HCT116 (cell line): Measurements from ENCODE around the gene AUTS2. TPM values are rescaled to one million over a fixed set of nuclear protein-coding genes. Genes with fewer than 3 reads are reported as not detected.

Experiments used
- ATAC-seq: fragments of 200-7000 bp; cut with Tn5 transposase; 2 replicates; pipeline ENCODE4 v1.9.1; 2020; ENCODE audit warnings: mild to moderate bottlenecking, moderate library complexity
- BruUV-seq: library from RNA; stranded (reverse); fragments of 400-500 nt; replicated peaks from 2 replicates; lab custom pipeline; 2021; lab: Mats Ljungman, UMichigan
- CTCF ChIA-PET: fragments of 300-600 bp; sonication (Branson Sonifier 250); formaldehyde crosslinking; loops from one replicate; lab custom pipeline; 2021; ENCODE audit warnings: antibody characterized with exemption; lab: Charles Lee
- POLR2A ChIA-PET: fragments of 300-600, 350-600 bp; sonication (Branson Sonifier 250); formaldehyde crosslinking; loops from one replicate; lab custom pipeline; 2021; ENCODE audit warnings: antibody characterized with exemption; lab: Charles Lee
- RAD21 ChIA-PET, 2 experiments: fragments of 300-600 bp; sonication (Branson Sonifier 250); formaldehyde crosslinking; loops; one replicate each; lab custom pipeline; 2023; ENCODE audit warnings: low total read pairs in 2 of 2; ENCODE audit not compliant: uncharacterized antibody in 2 of 2, unreplicated experiment in 2 of 2, low non-redundant PET in 1 of 2; lab: Charles Lee
- DNase-seq: peaks from one replicate; pipeline ENCODE4 v3.0.0-alpha.2; 2010; ENCODE audit warnings: low read depth, low spot score
- H2AFZ ChIP-seq: fragments of 200-600 bp; shearing (Covaris generic), sonication (generic); 2 replicates; pipeline ENCODE4 v1.6.1; 2017; ENCODE audit warnings: low read depth, mixed run types, mixed read lengths, antibody characterized with exemption, low read length; ENCODE audit not compliant: poor library complexity, severe bottlenecking
- H3K27ac ChIP-seq: 2 replicates; pipeline ENCODE4 v1.5.1; 2012; ENCODE audit warnings: low read depth, low read length
- H3K27me3 ChIP-seq: fragments of 200-600 bp; sonication (generic); 2 replicates; pipeline ENCODE4 v1.6.1; 2016; ENCODE audit warnings: mixed run types, low read length, mixed read lengths; ENCODE audit not compliant: insufficient read depth
- H3K36me3 ChIP-seq, 2 experiments: fragments of 200-500 bp in 1 of 2; fragments of 200-600 bp in 1 of 2; sonication (Bioruptor generic) in 1 of 2; sonication (generic) in 1 of 2; 2 replicates each; pipeline versions ENCODE4 v1.5.1 to v1.6.1; 2014 to 2016; ENCODE audit warnings: low read length in 2 of 2, inconsistent platforms in 1 of 2, mixed read lengths in 1 of 2, mixed run types in 1 of 2; ENCODE audit not compliant: insufficient read depth in 2 of 2, control insufficient read depth in 1 of 2
- H3K4me1 ChIP-seq, 2 experiments: fragments of 200-600 bp in 1 of 2; sonication (generic) in 1 of 2; 2 replicates each; pipeline versions ENCODE4 v1.5.1 to v1.6.1; 2012 to 2017; ENCODE audit warnings: low read length in 2 of 2, inconsistent platforms in 1 of 2, mild to moderate bottlenecking in 1 of 2, mixed read lengths in 1 of 2, mixed run types in 1 of 2, moderate library complexity in 1 of 2; ENCODE audit not compliant: insufficient read depth in 2 of 2, control insufficient read depth in 1 of 2
- H3K4me2 ChIP-seq: fragments of 200-600 bp; sonication (generic); 2 replicates; pipeline ENCODE4 v1.6.1; 2017; ENCODE audit warnings: mixed run types, low read length, mixed read lengths
- H3K4me3 ChIP-seq, 2 experiments: fragments of 200-600 bp in 1 of 2; sonication (generic) in 1 of 2; replicated peaks in 1 of 2; 2 replicates each; pipeline ENCODE4 v1.5.1; 2011 to 2016; ENCODE audit warnings: low read length in 2 of 2, control low read depth in 1 of 2, low read depth in 1 of 2, mild to moderate bottlenecking in 1 of 2, mixed read lengths in 1 of 2, mixed run types in 1 of 2
- H3K79me2 ChIP-seq: fragments of 200-600 bp; sonication (generic); 2 replicates; pipeline ENCODE4 v1.6.1; 2017; ENCODE audit warnings: mild to moderate bottlenecking, mixed run types, low read length, moderate library complexity, mixed read lengths; ENCODE audit not compliant: insufficient read depth
- H3K9ac ChIP-seq: fragments of 200-600 bp; sonication (generic); 2 replicates; pipeline ENCODE4 v1.6.1; 2016; ENCODE audit warnings: low read length, mixed read lengths
- H3K9me2 ChIP-seq: fragments of 200-600 bp; sonication (generic), shearing (Covaris generic); 2 replicates; pipeline ENCODE4 v1.6.1; 2017; ENCODE audit warnings: mixed run types, mild to moderate bottlenecking, moderate library complexity; ENCODE audit not compliant: insufficient read depth
- H3K9me3 ChIP-seq, 2 experiments: fragments of 200-500 bp in 1 of 2; fragments of 200-600 bp in 1 of 2; sonication (Bioruptor generic) in 1 of 2; sonication (generic) in 1 of 2; 2 replicates each; pipeline ENCODE4 v1.6.1; 2014 to 2017; ENCODE audit warnings: low read length in 2 of 2, mixed read lengths in 2 of 2, inconsistent platforms in 1 of 2, low read depth in 1 of 2, mild to moderate bottlenecking in 1 of 2, mixed run types in 1 of 2, moderate library complexity in 1 of 2; ENCODE audit not compliant: control insufficient read depth in 1 of 2, insufficient read depth in 1 of 2
- H4K20me1 ChIP-seq: fragments of 200-600 bp; sonication (generic), shearing (Covaris generic); 2 replicates; pipeline ENCODE4 v1.6.1; 2017; ENCODE audit warnings: mixed run types, mild to moderate bottlenecking, moderate library complexity; ENCODE audit not compliant: insufficient read depth
- CBX3 ChIP-seq: IDR thresholded peaks from 2 replicates; pipeline ENCODE4 v1.6.1; 2012; ENCODE audit warnings: low read depth
- EGR1 ChIP-seq: IDR thresholded peaks from 2 replicates; pipeline ENCODE4 v1.6.1; 2012; ENCODE audit warnings: low read depth
- FOSL1 ChIP-seq: IDR thresholded peaks from 2 replicates; pipeline ENCODE4 v1.6.1; 2012; ENCODE audit warnings: low read depth
- POLR2AphosphoS5 ChIP-seq: IDR thresholded peaks from 2 replicates; pipeline ENCODE4 v1.6.1; 2011; ENCODE audit warnings: mild to moderate bottlenecking, low read depth, low read length, moderate library complexity
- SIN3A ChIP-seq: IDR thresholded peaks from 2 replicates; pipeline ENCODE4 v1.6.1; 2012; ENCODE audit warnings: low read depth
- SP1 ChIP-seq: IDR thresholded peaks from 2 replicates; pipeline ENCODE4 v1.6.1; 2012; ENCODE audit warnings: low read depth
- YY1 ChIP-seq: IDR thresholded peaks from 2 replicates; pipeline ENCODE4 v1.6.1; 2011; ENCODE audit warnings: low read length, low read depth, moderate library complexity, mild to moderate bottlenecking; ENCODE audit not compliant: insufficient replicate concordance; ENCODE audit errors: extremely low read depth
- ZFX ChIP-seq: fragments of 450-650 bp; IDR thresholded peaks from 2 replicates; pipeline ENCODE4 v1.6.1; 2017
- ZNF274 ChIP-seq: fragments of 200-500 bp; sonication (Bioruptor generic); IDR thresholded peaks from 2 replicates; pipeline ENCODE4 v1.6.1; 2014; ENCODE audit warnings: mild to moderate bottlenecking, low read depth, low read length, inconsistent platforms
- intact Hi-C: fragments of 100-400 bp; cut with micrococcal nuclease; formaldehyde crosslinking; loops from 2 replicates; pipeline ENCODE4 v1.10.0; 2022
- total RNA-seq: library from RNA; stranded (reverse); gene quantifications from one replicate; pipeline ENCODE4 v1.2.1, GENCODE V29; 2021; ENCODE audit not compliant: unreplicated experiment
- TF ChIP-seq, protein P1 (sequence below): IDR thresholded peaks from 2 replicates; pipeline ENCODE4 v1.6.1; 2012
- TF ChIP-seq, protein P2 (sequence below): IDR thresholded peaks from 2 replicates; pipeline ENCODE4 v1.6.1; 2012; ENCODE audit warnings: low read depth

Gene AUTS2
- total RNA-seq, 1 experiment from 2014 or later: 0.93 TPM

DNA sequence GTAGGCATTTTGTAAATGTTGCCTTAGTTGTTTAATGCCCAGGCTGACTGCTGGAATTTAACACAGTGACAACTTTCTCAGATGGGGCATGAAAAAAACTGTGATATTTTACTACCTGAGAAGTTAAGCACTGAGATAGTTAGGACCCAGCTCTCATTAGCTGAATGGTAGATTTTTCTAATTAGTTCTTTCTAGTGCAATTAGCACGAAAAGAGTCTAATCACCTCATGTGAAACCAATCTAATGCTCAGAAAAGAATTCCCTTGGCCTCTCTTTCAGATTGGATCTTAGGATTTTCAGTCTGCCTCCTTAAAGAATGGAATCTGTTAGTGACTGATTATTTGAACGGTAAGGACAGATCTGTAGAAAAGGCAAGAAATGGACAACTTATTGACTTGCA lies 743.2 kb downstream of the AUTS2 start:
- H3K79me2 ChIP-seq: no peaks in the 10 kb centered on the region
- no peak overlapping the region for H3K27ac ChIP-seq
- ChIA-PET POLR2A (no interaction called here), CTCF (no interaction called here), RAD21 (no interaction called here)
- no peaks in the 10 kb centered on the region for H3K9me2 ChIP-seq
- ATAC-seq: no peak
- DNase-seq: no peak
- no peak overlapping the region for H3K9ac ChIP-seq
- intact Hi-C loops: no loop called here
- peaks cover 6 to 37% of the 10 kb centered on the region in 2 experiments; a peak in 2 of 4 replicates for H3K9me3 ChIP-seq
- H3K36me3 ChIP-seq: no peaks in the 10 kb centered on the region; a peak in 1 of 4 replicates
- no TSS peak for BruUV-seq
- TF ChIP-seq ZNF274 (no peak), FOSL1 (no peak)
- no peak overlapping the region for H3K4me3 ChIP-seq
- H3K27me3 ChIP-seq: no peaks in the 10 kb centered on the region
- no peak overlapping the region for H3K4me2 ChIP-seq
- H4K20me1 ChIP-seq: no peaks in the 10 kb centered on the region
- no peak overlapping the region for H2AFZ ChIP-seq
- H3K4me1 ChIP-seq: no peaks in the 10 kb centered on the region

DNA sequence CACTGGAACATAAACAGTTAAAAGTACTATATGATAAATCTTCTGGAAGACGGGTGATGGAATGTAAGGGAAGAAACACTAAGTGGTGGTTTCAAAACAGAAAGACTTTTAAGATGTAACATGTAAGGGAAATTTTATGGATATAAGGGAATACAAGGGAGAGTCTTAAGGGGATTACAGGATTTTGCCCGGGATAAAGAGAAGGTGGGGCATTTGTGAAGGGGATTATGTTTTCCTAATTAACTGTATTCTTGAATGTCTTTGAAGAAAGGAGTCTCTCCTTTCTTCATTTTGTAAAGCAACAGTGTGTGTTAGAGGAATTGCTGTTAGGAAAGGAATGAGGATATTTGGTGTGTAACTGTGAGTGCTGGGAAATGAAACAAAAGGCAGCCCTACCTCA lies 745.2 kb downstream of the AUTS2 start:
- H3K79me2 ChIP-seq: no peaks in the 10 kb centered on the region
- ChIA-PET CTCF (no interaction called here), POLR2A (no interaction called here), RAD21 (no interaction called here)
- H3K9ac ChIP-seq: no peak overlapping the region
- intact Hi-C loops: no loop called here
- no peak for TF ChIP-seq SP1
- no peak for TF ChIP-seq ZNF274
- no peak for TF ChIP-seq YY1
- no peak for TF ChIP-seq SIN3A
- TF ChIP-seq, protein P1, sequence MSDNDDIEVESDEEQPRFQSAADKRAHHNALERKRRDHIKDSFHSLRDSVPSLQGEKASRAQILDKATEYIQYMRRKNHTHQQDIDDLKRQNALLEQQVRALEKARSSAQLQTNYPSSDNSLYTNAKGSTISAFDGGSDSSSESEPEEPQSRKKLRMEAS: no peak
- no peak for TF ChIP-seq CBX3
- TF ChIP-seq, protein P2, sequence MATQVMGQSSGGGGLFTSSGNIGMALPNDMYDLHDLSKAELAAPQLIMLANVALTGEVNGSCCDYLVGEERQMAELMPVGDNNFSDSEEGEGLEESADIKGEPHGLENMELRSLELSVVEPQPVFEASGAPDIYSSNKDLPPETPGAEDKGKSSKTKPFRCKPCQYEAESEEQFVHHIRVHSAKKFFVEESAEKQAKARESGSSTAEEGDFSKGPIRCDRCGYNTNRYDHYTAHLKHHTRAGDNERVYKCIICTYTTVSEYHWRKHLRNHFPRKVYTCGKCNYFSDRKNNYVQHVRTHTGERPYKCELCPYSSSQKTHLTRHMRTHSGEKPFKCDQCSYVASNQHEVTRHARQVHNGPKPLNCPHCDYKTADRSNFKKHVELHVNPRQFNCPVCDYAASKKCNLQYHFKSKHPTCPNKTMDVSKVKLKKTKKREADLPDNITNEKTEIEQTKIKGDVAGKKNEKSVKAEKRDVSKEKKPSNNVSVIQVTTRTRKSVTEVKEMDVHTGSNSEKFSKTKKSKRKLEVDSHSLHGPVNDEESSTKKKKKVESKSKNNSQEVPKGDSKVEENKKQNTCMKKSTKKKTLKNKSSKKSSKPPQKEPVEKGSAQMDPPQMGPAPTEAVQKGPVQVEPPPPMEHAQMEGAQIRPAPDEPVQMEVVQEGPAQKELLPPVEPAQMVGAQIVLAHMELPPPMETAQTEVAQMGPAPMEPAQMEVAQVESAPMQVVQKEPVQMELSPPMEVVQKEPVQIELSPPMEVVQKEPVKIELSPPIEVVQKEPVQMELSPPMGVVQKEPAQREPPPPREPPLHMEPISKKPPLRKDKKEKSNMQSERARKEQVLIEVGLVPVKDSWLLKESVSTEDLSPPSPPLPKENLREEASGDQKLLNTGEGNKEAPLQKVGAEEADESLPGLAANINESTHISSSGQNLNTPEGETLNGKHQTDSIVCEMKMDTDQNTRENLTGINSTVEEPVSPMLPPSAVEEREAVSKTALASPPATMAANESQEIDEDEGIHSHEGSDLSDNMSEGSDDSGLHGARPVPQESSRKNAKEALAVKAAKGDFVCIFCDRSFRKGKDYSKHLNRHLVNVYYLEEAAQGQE: no peak
- no peak for TF ChIP-seq POLR2AphosphoS5
- TF ChIP-seq FOSL1: no peak
- no peak for TF ChIP-seq ZFX
- TF ChIP-seq EGR1: no peak
- BruUV-seq: no TSS peak
- no peaks in the 10 kb centered on the region for H3K9me2 ChIP-seq
- H3K9me3 ChIP-seq: peaks cover 13 to 32% of the 10 kb centered on the region in 2 experiments; a peak in 2 of 4 replicates
- no peak for DNase-seq
- H3K4me1 ChIP-seq: no peaks in the 10 kb centered on the region
- H3K36me3 ChIP-seq: no peaks in the 10 kb centered on the region
- no peak for ATAC-seq
- no peak overlapping the region for H2AFZ ChIP-seq
- H3K27ac ChIP-seq: no peak overlapping the region
- no peaks in the 10 kb centered on the region for H4K20me1 ChIP-seq
- H3K27me3 ChIP-seq: no peaks in the 10 kb centered on the region
- H3K4me3 ChIP-seq: no peak overlapping the region
- no peak overlapping the region for H3K4me2 ChIP-seq
